B cell (primary cell): ENCODE measurements around the gene RNPEPL1. TPM values are rescaled to one million over a fixed set of nuclear protein-coding genes. Genes with fewer than 3 reads are reported as not detected.

Experiments
- ATAC-seq: fragments of 200-7000 bp; cut with Tn5 transposase; one replicate; pipeline ENCODE4 v1.10.0; 2021; ENCODE audit warnings: low read depth, mild to moderate bottlenecking, moderate number of reproducible peaks, moderate library complexity
- CTCF ChIA-PET: fragments of 350-600 bp; sonication (Branson Sonifier 250); formaldehyde crosslinking; loops from one replicate; lab custom pipeline; 2021; ENCODE audit warnings: antibody characterized with exemption, inconsistent platforms; lab: Charles Lee
- POLR2A ChIA-PET: fragments of 350-600 bp; sonication (Branson Sonifier 250); formaldehyde crosslinking; loops from one replicate; lab custom pipeline; 2021; ENCODE audit warnings: antibody characterized with exemption; lab: Charles Lee
- DNase-seq: peaks from one replicate; pipeline ENCODE4 v3.0.0; 2013
- H2AFZ ChIP-seq: 2 replicates; pipeline ENCODE4 v1.6.1; 2012; ENCODE audit warnings: mild to moderate bottlenecking, low read depth, low read length; ENCODE audit not compliant: insufficient read depth, poor library complexity, severe bottlenecking
- H3K27ac ChIP-seq, 2 donors: 1 replicate in 1 of 2; 2 replicates in 1 of 2; pipeline ENCODE4 v1.5.1; 2012 to 2013; ENCODE audit warnings: low read length in 2 of 2, mild to moderate bottlenecking in 2 of 2, moderate library complexity in 1 of 2
- H3K27me3 ChIP-seq, 4 experiments: fragments of 200-600 bp in 1 of 4; sonication (generic) in 1 of 4; replicated peaks in 1 of 4; 1 replicate in 2 of 4; 2 replicates in 2 of 4; pipeline versions ENCODE4 v1.6.1 to v1.7.0; 2013 to 2016; ENCODE audit warnings: low read length in 3 of 4, mild to moderate bottlenecking in 2 of 4, mixed read lengths in 1 of 4, moderate library complexity in 1 of 4; ENCODE audit not compliant: insufficient read depth in 4 of 4, control insufficient read depth in 3 of 4; ENCODE audit errors: control extremely low read depth in 1 of 4
- H3K36me3 ChIP-seq, 2 experiments: replicated peaks in 1 of 2; 1 replicate in 1 of 2; 2 replicates in 1 of 2; pipeline versions ENCODE4 v1.6.1 to v1.7.1; 2013; ENCODE audit warnings: low read length in 1 of 2; ENCODE audit not compliant: insufficient read depth in 2 of 2, control insufficient read depth in 1 of 2; ENCODE audit errors: control extremely low read depth in 1 of 2, extremely low read depth in 1 of 2
- H3K4me1 ChIP-seq, 2 donors: fragments of 200-600 bp in 1 of 2; sonication (generic) in 1 of 2; 1 replicate in 1 of 2; 2 replicates in 1 of 2; pipeline versions ENCODE4 v1.5.1 to v1.6.1; 2013 to 2017; ENCODE audit warnings: low read length in 2 of 2; ENCODE audit not compliant: control insufficient read depth in 2 of 2, insufficient read depth in 2 of 2
- H3K4me2 ChIP-seq: replicated peaks from 2 replicates; pipeline ENCODE3; 2012; ENCODE audit warnings: mild to moderate bottlenecking, low read depth, low read length; ENCODE audit not compliant: poor library complexity, severe bottlenecking
- H3K4me3 ChIP-seq, 5 experiments: fragments of 200-600 bp in 1 of 5; sonication (generic) in 1 of 5; 1 replicate in 3 of 5; 2 replicates in 2 of 5; pipeline versions ENCODE4 v1.5.1 to v1.7.0; 2011 to 2016; ENCODE audit warnings: low read length in 4 of 5, mild to moderate bottlenecking in 4 of 5, low read depth in 2 of 5, control low read depth in 1 of 5, moderate library complexity in 1 of 5; ENCODE audit not compliant: insufficient read depth in 1 of 5; ENCODE audit errors: control extremely low read depth in 1 of 5, extremely low read depth in 1 of 5
- H3K79me2 ChIP-seq: fragments of 200-600 bp; sonication (generic); one replicate; pipeline ENCODE4 v1.6.0; 2016; ENCODE audit warnings: low read length; ENCODE audit not compliant: control insufficient read depth, insufficient read depth
- H3K9ac ChIP-seq: fragments of 200-600 bp; sonication (generic); 2 replicates; pipeline ENCODE4 v1.6.1; 2017; ENCODE audit warnings: mild to moderate bottlenecking, low read length, moderate library complexity
- H3K9me3 ChIP-seq, 3 donors: one replicate each; pipeline versions ENCODE4 v1.6.1 to v1.7.1; 2013; ENCODE audit warnings: low read length in 2 of 3; ENCODE audit not compliant: control insufficient read depth in 2 of 3, insufficient read depth in 1 of 3; ENCODE audit errors: control extremely low read depth in 1 of 3
- H4K20me1 ChIP-seq: 2 replicates; pipeline ENCODE4 v1.6.0; 2012; ENCODE audit warnings: mild to moderate bottlenecking, low read length; ENCODE audit not compliant: insufficient read depth, control insufficient read depth, poor library complexity, severe bottlenecking
- H3K27ac Mint-ChIP-seq: one replicate; pipeline ENCODE4 v1.8.0; 2021; ENCODE audit warnings: mixed read lengths
- H3K27me3 Mint-ChIP-seq: one replicate; pipeline ENCODE4 v1.8.0; 2021; ENCODE audit warnings: mixed read lengths
- H3K4me1 Mint-ChIP-seq: one replicate; pipeline ENCODE4 v1.8.0; 2021; ENCODE audit warnings: mixed read lengths
- H3K4me3 Mint-ChIP-seq: one replicate; pipeline ENCODE4 v1.8.0; 2021; ENCODE audit warnings: mixed read lengths
- H3K9me3 Mint-ChIP-seq: one replicate; pipeline ENCODE4 v1.8.0; 2022; ENCODE audit warnings: mixed read lengths; ENCODE audit not compliant: insufficient read depth
- EZH2 ChIP-seq: IDR thresholded peaks from 2 replicates; pipeline ENCODE4 v1.6.1; 2012; ENCODE audit warnings: borderline replicate concordance, low read depth, mild to moderate bottlenecking, moderate library complexity, low read length; ENCODE audit not compliant: insufficient read depth, poor library complexity, severe bottlenecking
- WGBS: methylation state at CpG from one replicate; pipeline ENCODE4 v1.1.5; 2013; ENCODE audit warnings: missing lambda C conversion rate; ENCODE audit not compliant: insufficient coverage; 5-methylcytosine and 5-hydroxymethylcytosine counted together
- intact Hi-C: fragments of 100-400 bp; cut with micrococcal nuclease; formaldehyde crosslinking; loops from one replicate; pipeline ENCODE4 v1.10.0; 2022
- polyA plus RNA-seq: library from polyadenylated mRNA; depleted of rRNA; stranded (reverse); fragments of >200 nt; gene quantifications from 2 replicates; pipeline ENCODE4 v1.2.3, GENCODE V29; 2012
- total RNA-seq, 2 donors: library from RNA; stranded (reverse); fragments of 120-200 nt in 1 of 2; gene quantifications; 1 replicate in 1 of 2; 2 replicates in 1 of 2; pipeline versions ENCODE4 v1.2.3 to v1.2.4, GENCODE V29; 2013 to 2022
- TF ChIP-seq, protein P1 (sequence below): fragments of 200-600 bp; IDR thresholded peaks from one replicate; pipeline ENCODE4 v1.8.0; 2022; ENCODE audit warnings: antibody characterized with exemption, mild to moderate bottlenecking

The RNPEPL1 gene
- total and polyA plus RNA-seq, 2 donors (not counting 1 experiment from before 2014, with no cell fraction given) = 103 to 109 TPM

DNA sequence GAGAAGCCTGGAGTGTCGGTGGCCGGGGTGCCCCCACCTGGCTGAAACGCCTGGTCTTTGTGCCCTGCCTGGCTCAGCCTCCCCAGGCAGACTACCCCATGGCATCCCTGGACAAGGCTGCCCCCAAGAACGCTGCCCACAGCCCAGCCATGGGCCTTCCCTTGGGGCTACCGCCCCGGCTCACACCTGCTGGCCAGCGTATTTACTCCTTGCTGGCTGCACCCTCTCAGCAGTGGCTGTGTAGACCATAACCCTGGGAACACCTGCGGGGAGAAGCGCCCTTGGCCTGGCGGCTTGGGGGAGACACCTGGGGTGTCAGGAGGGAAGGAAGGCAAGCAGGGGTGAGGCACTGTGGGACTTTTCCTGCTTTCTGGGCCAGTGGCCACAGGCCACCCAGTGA is 35.6 kb downstream of the RNPEPL1 start:
- Histone ChIP-seq H3K4me3 (no peak overlapping the region), H3K27ac (no peak overlapping the region), H3K4me2 (no peak overlapping the region), H3K4me1 (no peaks in the 10 kb centered on the region), H3K36me3 (peaks cover 0 to 2% of the 10 kb centered on the region in 2 experiments), H3K27me3 (no peaks in the 10 kb centered on the region), H4K20me1 (no peaks in the 10 kb centered on the region), H3K9ac (no peak overlapping the region), H3K79me2 (no peaks in the 10 kb centered on the region), H2AFZ (no peak overlapping the region), H3K9me3 (no peaks in the 10 kb centered on the region)
- intact Hi-C loops = no loop called here
- Mint-ChIP-seq H3K27ac (no peak overlapping the region), H3K27me3 (no peaks in the 10 kb centered on the region), H3K4me3 (no peak overlapping the region), H3K9me3 (no peaks in the 10 kb centered on the region), H3K4me1 (no peaks in the 10 kb centered on the region)
- TF ChIP-seq EZH2 = no peak
- TF ChIP-seq, protein P1, sequence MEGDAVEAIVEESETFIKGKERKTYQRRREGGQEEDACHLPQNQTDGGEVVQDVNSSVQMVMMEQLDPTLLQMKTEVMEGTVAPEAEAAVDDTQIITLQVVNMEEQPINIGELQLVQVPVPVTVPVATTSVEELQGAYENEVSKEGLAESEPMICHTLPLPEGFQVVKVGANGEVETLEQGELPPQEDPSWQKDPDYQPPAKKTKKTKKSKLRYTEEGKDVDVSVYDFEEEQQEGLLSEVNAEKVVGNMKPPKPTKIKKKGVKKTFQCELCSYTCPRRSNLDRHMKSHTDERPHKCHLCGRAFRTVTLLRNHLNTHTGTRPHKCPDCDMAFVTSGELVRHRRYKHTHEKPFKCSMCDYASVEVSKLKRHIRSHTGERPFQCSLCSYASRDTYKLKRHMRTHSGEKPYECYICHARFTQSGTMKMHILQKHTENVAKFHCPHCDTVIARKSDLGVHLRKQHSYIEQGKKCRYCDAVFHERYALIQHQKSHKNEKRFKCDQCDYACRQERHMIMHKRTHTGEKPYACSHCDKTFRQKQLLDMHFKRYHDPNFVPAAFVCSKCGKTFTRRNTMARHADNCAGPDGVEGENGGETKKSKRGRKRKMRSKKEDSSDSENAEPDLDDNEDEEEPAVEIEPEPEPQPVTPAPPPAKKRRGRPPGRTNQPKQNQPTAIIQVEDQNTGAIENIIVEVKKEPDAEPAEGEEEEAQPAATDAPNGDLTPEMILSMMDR = no peak
- ChIA-PET CTCF (no interaction called here), POLR2A (no interaction called here)
- DNase-seq (no peak), ATAC-seq (no peak)
- 91% methylated on average over 9 of the region's 10 CpGs for WGBS

- ATAC-seq = no peak
- 89% methylated on average over 9 of the region's 11 CpGs for WGBS
- H3K9ac ChIP-seq = no peak overlapping the region
Measured at GRCh38 chr2:240604291-240604938, 36.1 kb downstream of the RNPEPL1 start.

More at GRCh38 chr2:240604291-240604938, 36.1 kb downstream of the RNPEPL1 start:
- H3K4me3 Mint-ChIP-seq = no peak overlapping the region
- H3K27ac ChIP-seq = no peak overlapping the region
- H3K27me3 ChIP-seq = no peaks in the 10 kb centered on the region
- no peak for DNase-seq
- no peak overlapping the region for H3K27ac Mint-ChIP-seq
- no peaks in the 10 kb centered on the region for H3K79me2 ChIP-seq
- H3K9me3 ChIP-seq = no peaks in the 10 kb centered on the region
- ChIA-PET CTCF (no interaction called here), POLR2A (no interaction called here)
- H4K20me1 ChIP-seq = no peaks in the 10 kb centered on the region
- H3K4me1 ChIP-seq = no peaks in the 10 kb centered on the region
- intact Hi-C loops = no loop called here
- no peak overlapping the region for H2AFZ ChIP-seq
- H3K36me3 ChIP-seq = peaks cover 0 to under 1% of the 10 kb centered on the region in 2 experiments
- no peak overlapping the region for H3K4me2 ChIP-seq
- TF ChIP-seq, protein P1 = no peak
- no peak for TF ChIP-seq EZH2
- no peak overlapping the region for H3K4me3 ChIP-seq
- no peaks in the 10 kb centered on the region for H3K4me1 Mint-ChIP-seq
- H3K9me3 Mint-ChIP-seq = no peaks in the 10 kb centered on the region
- H3K27me3 Mint-ChIP-seq = no peaks in the 10 kb centered on the region
